Measurements from ENCODE around the gene SLC39A1. TPM values are rescaled to one million over a fixed set of nuclear protein-coding genes. Genes with fewer than 3 reads are reported as not detected.

The SLC39A1 gene
- total RNA-seq, 6 experiments from 2014 or later, result 88.8 to 95.7 (median 93.0) TPM

DNA sequence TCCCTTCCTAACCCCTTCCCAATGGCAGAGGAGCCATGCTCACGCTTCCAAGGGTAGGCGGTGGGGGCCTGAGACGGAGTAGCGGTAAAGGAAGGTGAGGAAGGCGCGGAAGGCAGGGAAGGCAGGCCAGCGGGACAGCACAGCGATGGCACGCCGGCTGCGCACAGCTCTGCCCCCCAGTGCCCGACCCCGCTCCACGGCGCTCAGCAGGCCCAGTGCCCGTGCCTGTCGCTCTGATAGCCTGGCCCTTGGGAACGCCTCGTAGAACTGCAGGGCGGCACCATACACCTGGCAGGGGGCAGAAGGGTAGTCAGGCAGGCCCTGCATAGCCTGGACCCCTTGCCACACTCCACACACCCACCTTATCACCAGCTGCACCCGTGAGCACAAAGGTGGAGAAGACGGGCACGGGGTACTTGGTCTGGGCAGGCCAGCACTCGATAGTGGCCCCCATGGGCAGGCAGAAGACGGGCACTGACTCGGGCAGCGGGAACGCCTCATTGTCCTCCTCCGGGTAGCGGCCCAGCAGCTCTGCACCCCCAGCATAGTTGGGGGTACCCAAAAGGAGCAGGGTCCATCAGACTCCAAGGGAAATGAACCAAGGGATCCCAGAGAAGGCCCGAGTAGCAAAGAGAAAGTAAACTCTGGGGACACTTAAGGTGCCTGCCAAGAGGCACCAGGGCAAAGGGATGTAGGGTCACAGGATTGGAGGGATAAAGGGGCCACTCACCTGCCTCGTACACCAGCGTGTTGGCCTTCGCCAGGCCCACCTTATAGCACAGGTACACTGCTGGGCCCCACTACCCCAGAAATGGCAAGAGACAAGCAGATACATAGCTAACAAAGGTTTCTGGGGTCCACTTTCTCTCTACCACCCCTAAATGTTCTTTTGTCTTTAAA lies 21.3 kb downstream of the SLC39A1 start:
- Mint-ChIP-seq H3K36me3 (ENCODE audit: low read depth) (peaks cover 25% of the 10 kb centered on the region), H3K27ac (no peak overlapping the region)

DNA sequence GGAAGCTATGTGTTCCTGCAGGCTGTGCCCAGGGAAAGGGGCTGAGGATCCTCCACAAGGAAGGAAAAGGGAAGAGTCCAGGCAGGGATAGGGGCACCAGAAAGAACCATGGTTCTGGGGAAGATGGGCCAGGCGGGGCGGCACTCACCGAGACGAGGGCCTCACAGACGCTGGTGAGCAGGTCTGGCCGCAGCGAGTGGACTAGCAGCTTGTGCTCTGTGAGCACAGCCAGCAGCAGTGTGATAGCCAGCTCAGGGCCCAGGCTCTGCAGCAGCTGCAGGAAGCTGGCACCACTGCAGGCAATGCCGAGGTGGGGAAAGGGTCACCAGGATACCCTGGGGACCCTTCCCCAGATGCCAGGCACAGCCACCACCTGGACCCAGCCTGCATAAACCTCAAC lies 22.6 kb downstream of the SLC39A1 start:
- TF ChIP-seq, protein P1, sequence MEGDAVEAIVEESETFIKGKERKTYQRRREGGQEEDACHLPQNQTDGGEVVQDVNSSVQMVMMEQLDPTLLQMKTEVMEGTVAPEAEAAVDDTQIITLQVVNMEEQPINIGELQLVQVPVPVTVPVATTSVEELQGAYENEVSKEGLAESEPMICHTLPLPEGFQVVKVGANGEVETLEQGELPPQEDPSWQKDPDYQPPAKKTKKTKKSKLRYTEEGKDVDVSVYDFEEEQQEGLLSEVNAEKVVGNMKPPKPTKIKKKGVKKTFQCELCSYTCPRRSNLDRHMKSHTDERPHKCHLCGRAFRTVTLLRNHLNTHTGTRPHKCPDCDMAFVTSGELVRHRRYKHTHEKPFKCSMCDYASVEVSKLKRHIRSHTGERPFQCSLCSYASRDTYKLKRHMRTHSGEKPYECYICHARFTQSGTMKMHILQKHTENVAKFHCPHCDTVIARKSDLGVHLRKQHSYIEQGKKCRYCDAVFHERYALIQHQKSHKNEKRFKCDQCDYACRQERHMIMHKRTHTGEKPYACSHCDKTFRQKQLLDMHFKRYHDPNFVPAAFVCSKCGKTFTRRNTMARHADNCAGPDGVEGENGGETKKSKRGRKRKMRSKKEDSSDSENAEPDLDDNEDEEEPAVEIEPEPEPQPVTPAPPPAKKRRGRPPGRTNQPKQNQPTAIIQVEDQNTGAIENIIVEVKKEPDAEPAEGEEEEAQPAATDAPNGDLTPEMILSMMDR (IDR thresholded peaks at IDR 0.05), result no peak
- H3K27ac Mint-ChIP-seq, result no peak overlapping the region
- H3K4me3 Mint-ChIP-seq, result no peak overlapping the region
- H3K27me3 Mint-ChIP-seq (ENCODE audit: insufficient read depth), result peaks cover 4% of the 10 kb centered on the region
- no peak for DNase-seq
- H3K36me3 Mint-ChIP-seq (ENCODE audit: low read depth), result peaks cover 31% of the 10 kb centered on the region
- peaks cover 13% of the 10 kb centered on the region for H3K4me1 Mint-ChIP-seq (ENCODE audit: low read depth)
- no peaks in the 10 kb centered on the region for H3K9me3 Mint-ChIP-seq

More for the DNA sequence above, 21.3 kb downstream of the SLC39A1 start:
- Mint-ChIP-seq H3K4me1 (ENCODE audit: low read depth) (peaks cover 19% of the 10 kb centered on the region), H3K9me3 (no peaks in the 10 kb centered on the region), H3K4me3 (no peak overlapping the region), H3K27me3 (ENCODE audit: insufficient read depth) (peaks cover 4% of the 10 kb centered on the region)
- no peak for DNase-seq
- TF ChIP-seq, protein P1 (IDR thresholded peaks at IDR 0.05), result no peak

DNA sequence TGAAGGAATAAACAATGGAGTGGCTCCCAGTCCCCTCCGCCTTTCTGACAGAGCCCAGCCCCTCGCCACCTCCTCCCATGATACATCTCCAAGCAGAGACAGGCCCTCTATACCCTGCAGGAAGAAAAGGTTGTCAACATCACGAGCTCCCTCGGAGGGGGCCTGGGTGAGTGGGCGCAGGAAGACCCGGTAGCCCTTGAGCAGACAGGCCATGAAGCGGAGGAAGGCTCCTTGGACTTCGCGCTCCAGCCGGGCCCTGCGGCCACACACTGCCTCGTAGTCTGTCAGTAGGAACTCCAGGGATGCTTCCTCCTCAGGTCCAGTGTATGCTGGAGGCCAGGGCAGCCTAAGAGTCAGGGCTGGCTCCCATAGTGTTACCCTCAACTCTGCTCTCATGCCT lies 23.9 kb downstream of the SLC39A1 start:
- Mint-ChIP-seq H3K4me1 (ENCODE audit: low read depth) (peaks cover 3% of the 10 kb centered on the region), H3K27me3 (ENCODE audit: insufficient read depth) (peaks cover 2% of the 10 kb centered on the region; the same call in 1 of the 2 replicates), H3K9me3 (no peaks in the 10 kb centered on the region), H3K36me3 (ENCODE audit: low read depth) (peaks cover 44% of the 10 kb centered on the region), H3K4me3 (no peak overlapping the region), H3K27ac (no peak overlapping the region)
- TF ChIP-seq, protein P1 (IDR thresholded peaks at IDR 0.05), result no peak
- no peak for DNase-seq

DNA sequence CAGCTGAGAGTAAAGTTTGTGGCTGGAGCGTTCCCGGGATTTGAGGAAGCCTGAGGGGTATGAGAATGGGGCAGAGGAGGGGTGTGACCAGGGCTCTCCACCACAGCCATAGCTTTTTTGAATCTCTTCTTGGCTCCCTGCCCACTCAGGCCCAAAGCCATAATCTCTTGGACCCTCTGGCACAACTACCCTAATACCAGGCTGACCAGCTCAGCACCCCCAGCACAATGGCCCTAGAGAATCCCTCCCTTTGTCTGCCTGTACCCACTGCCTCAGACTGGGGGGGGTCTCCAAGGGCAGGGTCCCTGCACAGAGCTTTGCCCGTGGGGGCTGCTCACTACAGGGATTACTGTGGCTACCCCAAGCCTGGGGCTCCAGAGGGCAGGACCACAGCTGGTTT lies 24.3 kb downstream of the SLC39A1 start:
- Mint-ChIP-seq H3K27me3 (ENCODE audit: insufficient read depth) (peaks cover 2% of the 10 kb centered on the region; the same call in 1 of the 2 replicates), H3K36me3 (ENCODE audit: low read depth) (peaks cover 47% of the 10 kb centered on the region), H3K4me3 (no peak overlapping the region), H3K4me1 (ENCODE audit: low read depth) (no peaks in the 10 kb centered on the region), H3K27ac (no peak overlapping the region), H3K9me3 (no peaks in the 10 kb centered on the region)
- TF ChIP-seq, protein P1 (IDR thresholded peaks at IDR 0.05), result no peak
- DNase-seq, result no peak

DNA sequence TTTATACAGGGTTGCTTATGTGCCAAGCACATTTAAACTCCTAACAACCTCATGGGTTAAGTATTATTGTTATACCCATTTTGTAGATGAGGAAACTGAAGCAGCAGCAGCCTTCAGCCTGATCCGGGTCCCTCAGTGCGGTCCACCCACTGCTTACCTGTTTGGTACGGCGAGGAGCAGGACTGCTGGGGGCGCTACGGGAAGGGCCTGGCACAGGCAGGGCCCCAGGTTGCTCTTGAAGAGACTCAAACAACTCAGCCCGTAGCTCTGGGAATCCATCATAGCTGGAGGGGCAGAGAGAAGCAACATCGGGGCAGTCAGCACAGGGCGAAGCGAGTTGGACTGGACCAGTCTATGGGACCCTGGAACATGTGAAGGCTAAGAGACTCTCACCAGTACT lies 26.0 kb downstream of the SLC39A1 start:
- Mint-ChIP-seq H3K27ac (no peak overlapping the region), H3K4me1 (ENCODE audit: low read depth) (no peaks in the 10 kb centered on the region), H3K36me3 (ENCODE audit: low read depth) (peaks cover 47% of the 10 kb centered on the region), H3K27me3 (ENCODE audit: insufficient read depth) (peaks cover 2% of the 10 kb centered on the region; the same call in 1 of the 2 replicates), H3K4me3 (no peak overlapping the region), H3K9me3 (no peaks in the 10 kb centered on the region)
- TF ChIP-seq, protein P1 (IDR thresholded peaks at IDR 0.05), result no peak
- no peak for DNase-seq

Measured in HFFc6 (cell line).